NCI-H774 (cell line): ENCODE data around the gene RIOK3.
"Not testable (repeated sequence)": the region's sequence is repeated elsewhere in the genome, so short reads cannot be mapped to it uniquely, and the experiment has no call there.

Source experiments
- DNase-seq: peaks from one replicate; lab custom pipeline; 2025; lab: John Stamatoyannopoulos, UW

RIOK3 gene

DNA sequence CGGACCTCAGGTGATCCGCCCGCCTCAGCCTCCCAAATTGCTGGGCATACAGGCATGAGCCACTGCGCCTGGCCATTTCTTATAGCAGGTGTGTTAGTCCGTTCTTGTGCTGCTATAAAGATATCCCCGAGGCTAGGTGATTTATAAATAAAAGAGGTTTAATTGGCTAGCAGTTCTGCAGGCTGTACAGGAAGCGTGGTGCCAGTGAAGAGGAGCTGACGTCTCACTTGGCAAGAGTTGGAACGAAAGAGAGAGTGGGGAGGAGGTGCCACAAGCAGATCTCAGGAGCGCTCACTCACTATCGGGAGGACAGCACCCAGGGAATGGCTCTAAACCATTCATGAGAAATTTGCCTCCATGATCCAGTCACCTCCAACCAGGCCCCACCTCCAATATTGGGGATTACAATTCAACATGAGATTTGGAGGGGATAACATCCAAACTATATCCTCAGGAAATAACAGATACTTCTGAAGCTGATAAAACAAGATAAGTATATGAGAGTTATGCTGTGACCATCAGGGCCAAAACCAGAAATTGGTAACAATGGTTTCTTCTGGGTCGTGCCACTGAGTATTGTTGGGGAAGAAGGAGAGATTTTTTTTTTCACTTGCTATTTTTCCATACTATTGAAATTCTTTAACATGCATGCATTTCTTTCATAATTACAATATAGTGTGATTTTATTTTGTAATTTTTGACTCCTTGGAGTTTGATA, 42.8 kb downstream of the RIOK3 start:
- peak; percentile 64 for DNase-seq

GRCh38 chr18:23498117-23498516, 45.0 kb downstream of the RIOK3 start:
- no peak for DNase-seq

DNA sequence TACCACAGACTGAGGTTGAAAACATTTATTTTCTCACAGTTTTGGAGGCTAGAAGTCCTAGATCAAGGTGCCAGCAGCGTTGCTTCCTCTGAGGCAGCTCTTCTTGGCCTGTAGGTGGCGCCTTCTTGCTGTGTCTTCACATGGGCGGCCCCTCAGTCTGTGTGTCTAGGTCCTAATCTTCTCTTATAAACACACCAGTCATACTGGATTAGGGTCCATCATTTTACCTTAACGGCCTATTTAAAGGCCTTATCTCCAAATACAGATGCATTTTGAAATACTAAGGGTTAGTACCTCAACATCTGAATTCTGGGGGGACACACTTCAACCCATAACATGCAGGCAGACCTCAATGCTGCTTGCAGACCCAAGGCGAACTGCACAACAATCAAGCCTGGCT, 45.8 kb downstream of the RIOK3 start:
- DNase-seq, result peak; percentile 35

DNA sequence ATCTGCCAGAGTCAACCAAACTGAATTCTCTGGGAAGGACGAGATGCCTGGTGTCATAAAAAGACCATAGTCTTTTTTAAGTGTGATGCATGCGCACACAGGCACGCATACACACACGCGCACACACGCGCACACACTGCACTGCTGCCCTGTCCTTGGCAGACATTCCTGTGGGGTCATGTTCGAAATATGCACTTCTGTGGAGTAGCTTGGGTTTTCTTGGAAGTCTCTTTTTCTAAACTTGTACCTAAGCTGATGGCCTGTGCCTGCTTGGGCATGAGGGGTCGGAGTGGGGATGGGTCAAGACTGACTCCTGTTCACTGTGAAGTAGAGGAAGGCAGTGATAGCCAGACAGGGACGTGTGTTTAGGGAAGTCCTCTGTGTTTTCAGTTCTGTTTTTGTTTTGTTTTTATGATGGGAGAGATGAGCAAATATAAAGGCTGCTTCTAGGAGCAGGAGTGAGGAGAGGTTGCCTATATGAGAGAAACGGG, 46.2 kb downstream of the RIOK3 start:
- no peak for DNase-seq

DNA sequence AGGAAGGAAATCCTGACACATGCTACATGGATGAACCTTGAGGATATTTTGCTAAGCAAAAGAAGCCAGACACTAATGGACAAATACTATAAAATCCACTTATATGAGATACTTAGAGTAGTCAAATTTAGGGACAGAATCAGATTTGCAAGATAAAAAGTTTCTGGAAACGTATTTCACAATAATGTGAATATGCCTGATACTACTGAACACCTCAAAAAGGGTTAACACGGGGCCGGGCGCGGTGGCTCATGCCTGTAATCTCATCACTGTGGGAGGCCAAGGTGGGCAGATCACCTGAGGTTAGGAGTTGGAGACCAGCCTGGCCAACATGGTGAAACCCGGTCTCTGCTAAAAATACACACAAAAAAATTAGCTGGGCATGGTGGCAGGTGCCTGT, 48.5 kb downstream of the RIOK3 start:
- DNase-seq, result no peak

GRCh38 chr18:23502516-23503037, 49.5 kb downstream of the RIOK3 start:
- DNase-seq, result no peak

- peak; percentile 92 for DNase-seq
These were observed 50.2 kb downstream of the RIOK3 start, which contains the start of gene RMC1 for GRCh38 chr18:23503038-23503962. Gene RMC1 (plus strand): TSS chr18:23503511. CDS start chr18:23503619, 108 bp downstream.

DNA sequence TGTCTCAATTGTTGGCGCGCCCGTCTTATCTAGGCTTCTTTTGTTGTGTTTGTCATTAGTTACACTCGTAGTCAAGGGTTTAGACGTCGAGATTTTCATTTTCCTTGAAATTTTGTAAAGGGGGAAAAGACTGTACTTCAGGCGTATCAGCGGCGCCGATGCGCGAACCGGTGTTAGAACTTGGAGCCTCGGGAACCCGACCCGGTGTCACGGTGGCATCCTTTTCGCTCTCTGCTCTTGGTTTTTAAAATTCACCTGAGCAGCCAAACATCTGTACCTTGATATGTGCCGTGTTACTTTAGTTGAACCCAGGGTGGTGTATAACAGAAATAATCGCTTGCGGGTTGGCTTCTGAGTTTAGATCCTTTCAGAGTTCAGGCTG, 50.9 kb downstream of the RIOK3 start:
- no peak for DNase-seq

GRCh38 chr18:23504720-23505119, 51.6 kb downstream of the RIOK3 start:
- no peak for DNase-seq

DNA sequence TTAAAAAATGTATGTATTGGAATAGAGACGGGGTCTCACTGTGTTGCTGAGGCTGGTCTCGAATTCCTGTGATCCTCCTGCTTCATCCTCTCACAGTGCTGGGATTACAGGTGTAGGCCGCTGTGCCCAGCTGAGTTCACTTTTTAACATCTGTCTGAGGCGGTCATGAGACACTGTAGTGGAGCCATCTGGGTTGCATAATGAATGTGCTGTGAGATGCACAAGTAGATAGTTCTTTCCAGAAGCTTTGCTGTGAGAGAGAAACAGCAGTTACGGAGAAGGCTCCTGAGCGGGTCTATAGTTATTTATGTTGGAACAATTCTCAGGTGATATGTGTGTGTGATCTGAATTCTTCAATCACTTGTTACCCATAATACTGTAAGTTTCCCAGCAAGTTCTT, 53.3 kb downstream of the RIOK3 start:
- no peak for DNase-seq

DNA sequence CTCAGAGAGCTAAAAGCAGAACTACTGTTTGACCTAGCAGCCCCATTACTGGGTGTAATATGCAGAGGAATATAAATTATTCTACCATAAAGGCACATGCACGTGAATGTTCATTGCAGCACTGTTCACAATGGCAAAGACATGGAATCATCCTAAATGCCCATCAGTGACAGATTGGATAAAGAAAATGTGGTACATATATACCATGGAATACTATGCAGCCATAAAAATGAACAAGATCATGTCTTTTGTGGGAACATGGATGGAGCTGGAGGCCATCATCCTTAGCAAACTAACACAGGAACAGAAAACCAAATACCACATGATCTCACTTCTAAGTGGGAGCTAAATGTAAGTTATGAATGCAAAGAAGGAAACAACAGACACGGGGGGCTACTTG, 57.8 kb downstream of the RIOK3 start:
- not testable (repeated sequence) for DNase-seq

DNA sequence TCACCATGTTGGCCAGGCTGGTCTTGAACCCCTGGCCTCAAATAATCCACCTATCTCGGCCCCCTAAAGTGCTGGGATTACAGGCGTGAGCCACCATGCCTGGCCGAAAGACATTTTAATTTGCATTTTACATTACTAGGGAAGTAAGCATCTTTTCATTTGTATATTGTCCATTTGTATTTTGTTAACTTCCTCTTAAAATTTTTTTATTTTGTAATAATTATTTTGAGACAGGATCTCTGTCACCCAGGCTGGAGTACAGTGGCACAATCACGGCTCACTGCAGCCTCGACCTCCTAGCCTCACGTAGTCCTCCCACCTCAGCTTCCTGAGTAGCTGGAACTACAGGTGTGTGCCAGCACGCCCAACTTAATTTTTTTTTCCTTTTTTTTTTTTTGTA, 59.1 kb downstream of the RIOK3 start:
- DNase-seq, result not testable (repeated sequence)

DNA sequence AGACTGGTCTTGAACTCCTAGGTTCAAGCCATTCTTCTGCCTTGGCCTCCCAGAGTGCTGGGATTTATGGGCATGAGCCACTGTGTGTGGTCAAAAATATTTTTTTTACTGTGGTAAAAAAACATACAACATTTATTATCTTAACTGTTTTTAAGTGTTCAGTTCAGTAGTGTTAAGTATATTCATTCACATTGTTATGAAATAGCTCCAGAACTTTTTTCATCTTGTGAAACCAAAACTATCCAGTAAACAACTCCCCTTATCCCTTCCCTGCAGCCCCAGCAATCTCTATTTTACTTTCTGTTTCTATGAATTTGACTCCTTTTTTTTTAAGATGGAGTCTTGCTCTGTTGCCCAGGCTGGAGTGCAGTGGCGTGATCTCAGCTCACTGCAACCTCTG, 59.6 kb downstream of the RIOK3 start:
- DNase-seq, result no peak

DNA sequence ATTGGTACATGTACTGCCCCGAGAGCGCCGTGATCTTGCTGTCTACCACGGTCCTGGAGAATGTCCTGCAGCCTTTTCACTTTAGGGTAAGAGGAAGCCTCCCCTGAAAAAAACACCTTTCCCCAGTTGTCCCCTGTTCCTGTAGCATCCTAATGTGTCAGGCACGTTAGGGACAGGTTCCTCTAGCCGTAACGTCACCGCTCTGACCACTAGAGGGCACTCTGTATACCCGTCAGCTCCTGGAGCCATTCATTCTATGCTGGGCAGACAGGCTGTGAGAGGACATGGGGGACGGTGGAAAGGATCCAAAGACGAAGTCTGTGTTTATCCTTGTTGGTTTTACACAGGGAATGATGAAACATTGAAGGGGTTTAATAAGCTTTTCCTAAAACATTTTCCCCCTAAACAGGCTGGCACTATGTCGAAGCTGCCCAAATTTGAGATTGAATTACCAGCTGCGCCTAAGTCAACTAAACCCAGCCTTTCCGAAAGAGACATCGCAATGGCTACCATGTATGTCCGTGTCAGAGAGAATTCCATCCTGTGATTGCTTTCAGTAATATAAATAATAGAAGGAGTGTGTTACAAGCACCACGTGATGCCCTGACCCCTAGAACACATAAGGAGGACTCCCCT, 62.9 kb downstream of the RIOK3 start:
- peak; percentile 56 for DNase-seq

GRCh38 chr18:23519734-23520133, 66.6 kb downstream of the RIOK3 start:
- DNase-seq, result no peak

GRCh38 chr18:23521271-23521670, 68.2 kb downstream of the RIOK3 start:
- DNase-seq, result no peak

DNA sequence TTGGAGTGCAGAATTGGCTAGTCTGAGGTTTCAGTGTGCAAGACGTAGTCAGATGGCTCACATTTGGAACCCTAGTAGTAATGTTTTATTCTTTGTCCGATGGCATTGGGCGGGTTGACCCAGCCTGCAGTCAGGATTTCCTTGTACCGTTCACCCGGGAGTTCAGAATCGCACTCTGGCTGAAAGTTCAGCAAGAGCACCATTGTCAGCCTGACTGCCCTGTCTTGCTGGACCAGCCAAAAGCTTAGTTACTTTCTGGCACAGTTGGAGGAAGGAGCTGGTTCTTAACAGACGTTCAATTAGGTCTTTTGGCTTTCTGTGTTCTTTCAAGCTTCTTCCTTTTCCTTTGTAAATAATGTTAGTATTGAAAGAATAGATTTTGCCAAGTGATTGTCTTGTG, 68.8 kb downstream of the RIOK3 start:
- DNase-seq, result no peak

- DNase-seq, result no peak
These were observed 70.5 kb downstream of the RIOK3 start for GRCh38 chr18:23523429-23524212.

DNA sequence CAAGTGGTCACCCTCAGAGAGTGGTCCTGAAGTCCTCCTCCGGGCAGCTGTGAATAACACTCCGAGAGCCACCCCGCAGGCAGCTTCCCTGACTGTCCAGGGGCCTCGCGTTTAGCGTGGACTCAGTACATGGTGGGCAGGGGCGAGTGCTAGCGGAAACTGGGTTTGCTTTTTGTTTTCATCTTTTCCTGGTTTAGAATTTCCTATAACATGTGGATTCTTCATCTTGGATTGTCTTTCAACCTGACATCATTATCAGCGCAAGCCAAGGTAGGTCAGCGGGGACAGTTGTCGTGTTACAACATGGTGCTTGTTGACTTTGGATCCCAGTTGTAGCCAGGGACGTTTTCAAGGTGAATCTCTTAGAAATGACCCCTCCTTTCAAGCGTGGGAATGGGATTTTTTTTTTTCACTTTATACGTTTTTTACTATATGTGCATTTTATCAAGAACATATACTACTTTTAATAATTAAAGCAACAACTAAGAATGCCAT, 71.2 kb downstream of the RIOK3 start:
- no peak for DNase-seq

DNA sequence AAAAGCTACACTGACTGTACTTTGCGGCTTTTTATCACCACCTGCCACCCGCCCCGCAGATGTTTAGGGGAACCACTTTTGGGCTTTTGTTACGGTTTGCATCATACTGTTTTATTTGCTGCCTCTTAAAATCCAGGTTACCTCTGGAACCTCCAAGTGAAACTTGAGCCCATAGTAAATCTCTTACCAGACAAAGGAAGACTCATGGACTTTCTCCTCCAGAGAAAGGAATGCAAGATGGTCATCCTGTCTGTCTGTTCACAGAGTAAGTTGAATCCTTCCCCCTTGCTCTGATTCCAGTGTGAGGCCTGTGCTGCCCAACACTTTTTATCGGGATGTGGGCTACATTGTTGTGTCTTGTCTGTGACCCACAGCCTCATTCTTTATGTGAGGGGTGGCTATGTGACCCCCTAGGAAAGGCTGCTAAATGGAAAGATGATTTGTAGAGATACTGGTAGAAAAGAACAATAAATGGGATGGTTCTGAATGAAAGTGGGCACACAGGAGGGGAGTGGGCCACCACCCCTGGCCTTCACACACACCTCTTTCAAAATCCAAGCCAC, 73.5 kb downstream of the RIOK3 start:
- DNase-seq, result no peak
